GM11168 (cell line): ENCODE results near the gene UBXN10.

Experiments used
- in situ Hi-C: fragments of 300-500 bp; cut with MboI; formaldehyde crosslinking; loops from one replicate; pipeline ENCODE4 v1.12.0; 2022; ENCODE audit warnings: low sequenced_read_pairs; ENCODE audit not compliant: unreplicated experiment

The UBXN10 gene

GRCh38 chr1:20180129-20180843, 5.6 kb upstream of the UBXN10 start:
- in situ Hi-C loops: no loop called here

GRCh38 chr1:20180844-20181207, 5.1 kb upstream of the UBXN10 start:
- in situ Hi-C loops: no loop called here

- in situ Hi-C loops: no loop called here
Observed at GRCh38 chr1:20182415-20182814, 3.5 kb upstream of the UBXN10 start.

GRCh38 chr1:20183035-20183434, 2.9 kb upstream of the UBXN10 start:
- in situ Hi-C loops: no loop called here

- in situ Hi-C loops: no loop called here
Observed at GRCh38 chr1:20183616-20184271, 2.2 kb upstream of the UBXN10 start.

GRCh38 chr1:20184481-20184900, 1.4 kb upstream of the UBXN10 start:
- in situ Hi-C loops: no loop called here

- in situ Hi-C loops: no loop called here
Observed at GRCh38 chr1:20184997-20185833, 681 bp upstream of the UBXN10 start.

GRCh38 chr1:20187103-20187812, 1.4 kb downstream of the UBXN10 start:
- in situ Hi-C loops: no loop called here

- in situ Hi-C loops: no loop called here
Observed at GRCh38 chr1:20187813-20188454, 2.0 kb downstream of the UBXN10 start.

GRCh38 chr1:20188455-20188817, 2.5 kb downstream of the UBXN10 start:
- in situ Hi-C loops: no loop called here

GRCh38 chr1:20189664-20190063, 3.8 kb downstream of the UBXN10 start:
- in situ Hi-C loops: no loop called here

GRCh38 chr1:20190256-20191160, 4.6 kb downstream of the UBXN10 start:
- in situ Hi-C loops: no loop called here

- in situ Hi-C loops: no loop called here
Observed at GRCh38 chr1:20191266-20191825, 5.5 kb downstream of the UBXN10 start.

- in situ Hi-C loops: no loop called here
Observed at GRCh38 chr1:20192364-20192763, 6.5 kb downstream of the UBXN10 start.

GRCh38 chr1:20192871-20193411, 7.0 kb downstream of the UBXN10 start:
- in situ Hi-C loops: no loop called here

GRCh38 chr1:20194224-20194623, 8.3 kb downstream of the UBXN10 start:
- in situ Hi-C loops: no loop called here

- in situ Hi-C loops: no loop called here
Observed at GRCh38 chr1:20194757-20195461, 9.0 kb downstream of the UBXN10 start.

- in situ Hi-C loops: no loop called here
Observed at GRCh38 chr1:20195462-20195780, 9.5 kb downstream of the UBXN10 start.
